Measurements from ENCODE around the gene EYA2. TPM values are rescaled to one million over a fixed set of nuclear protein-coding genes. Genes with fewer than 3 reads are reported as not detected.
"Not testable (repeated sequence)": the region's sequence is repeated elsewhere in the genome, so short reads cannot be mapped to it uniquely, and the experiment has no call there.

Gene EYA2, protein sequence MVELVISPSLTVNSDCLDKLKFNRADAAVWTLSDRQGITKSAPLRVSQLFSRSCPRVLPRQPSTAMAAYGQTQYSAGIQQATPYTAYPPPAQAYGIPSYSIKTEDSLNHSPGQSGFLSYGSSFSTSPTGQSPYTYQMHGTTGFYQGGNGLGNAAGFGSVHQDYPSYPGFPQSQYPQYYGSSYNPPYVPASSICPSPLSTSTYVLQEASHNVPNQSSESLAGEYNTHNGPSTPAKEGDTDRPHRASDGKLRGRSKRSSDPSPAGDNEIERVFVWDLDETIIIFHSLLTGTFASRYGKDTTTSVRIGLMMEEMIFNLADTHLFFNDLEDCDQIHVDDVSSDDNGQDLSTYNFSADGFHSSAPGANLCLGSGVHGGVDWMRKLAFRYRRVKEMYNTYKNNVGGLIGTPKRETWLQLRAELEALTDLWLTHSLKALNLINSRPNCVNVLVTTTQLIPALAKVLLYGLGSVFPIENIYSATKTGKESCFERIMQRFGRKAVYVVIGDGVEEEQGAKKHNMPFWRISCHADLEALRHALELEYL
- not detected in 2 replicates for total RNA-seq (2014; rRNA removed; shearing (Covaris generic); ENCODE audit: low replicate concordance)

DNA sequence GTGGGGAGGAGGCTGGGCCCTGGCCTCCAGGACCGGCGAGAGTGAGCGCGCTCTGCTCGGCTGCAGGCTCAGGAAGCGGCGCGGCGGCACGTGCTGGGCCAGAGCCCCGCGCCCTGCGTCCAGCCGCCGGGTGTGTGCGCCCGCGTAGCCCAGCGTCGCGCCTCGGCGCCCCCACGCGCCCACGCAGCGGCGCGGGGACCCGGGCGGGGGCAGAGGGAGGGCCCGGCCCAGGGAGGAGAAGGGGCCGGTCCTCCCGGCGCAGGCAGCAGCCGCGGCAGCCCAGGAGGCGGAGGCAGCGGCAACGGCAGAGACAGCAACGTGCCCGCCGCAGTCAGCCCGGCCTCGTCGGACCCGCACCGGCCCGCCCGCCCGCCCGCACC is at the start of gene EYA2:
EYA2 (plus strand) TSS at position 265 of the 380 bp plus-strand sequence. CDS start 95,168 bp downstream, outside the sequence.
- in situ Hi-C loops (cut with HindIII; ENCODE audit: low pct_unique_long_range_greater_than_20kb, low sequenced_read_pairs) = no loop called here
- no peak for DNase-seq (ENCODE audit: low read depth)

DNA sequence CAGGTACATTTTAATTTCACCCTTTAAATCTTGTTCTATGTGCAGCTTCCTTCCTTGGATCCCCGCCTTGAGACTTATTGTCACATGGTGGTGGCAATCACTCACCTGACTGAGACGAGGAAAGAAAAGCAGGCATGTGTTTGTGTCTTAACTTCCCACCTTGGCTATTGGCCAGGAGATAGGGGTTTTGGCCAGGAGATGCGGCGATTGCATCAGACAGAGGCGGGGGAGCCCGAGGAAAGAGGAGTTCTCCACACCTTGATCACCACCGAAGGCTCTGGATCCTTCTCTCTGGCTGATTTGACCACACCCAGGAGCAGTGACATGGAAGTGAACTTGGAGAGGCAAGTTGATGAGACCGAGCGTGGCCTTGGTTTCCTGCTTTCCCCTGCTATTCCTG is 49.7 kb upstream of the EYA2 start:
- in situ Hi-C loops (cut with HindIII; ENCODE audit: low pct_unique_long_range_greater_than_20kb, low sequenced_read_pairs) = no loop called here
- DNase-seq (ENCODE audit: low read depth) = no peak

DNA sequence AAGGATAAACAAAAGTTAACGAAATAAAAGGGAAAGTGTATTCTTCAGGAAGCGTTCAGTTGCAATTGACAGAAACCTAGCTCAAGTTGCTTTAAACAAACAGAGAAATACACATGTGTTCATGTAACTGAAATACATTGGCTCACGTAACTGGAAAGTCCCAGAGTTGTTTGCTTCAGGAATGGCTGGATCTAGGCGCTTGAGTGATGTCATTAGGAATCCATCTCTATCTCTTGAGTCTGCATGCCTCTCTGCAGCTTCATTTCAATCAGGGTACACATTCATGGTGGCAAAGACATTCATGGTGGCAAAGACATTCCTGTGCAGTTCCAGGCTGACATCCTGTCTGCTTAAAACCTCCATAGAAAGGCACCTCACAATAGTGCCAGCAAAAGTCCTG is 45.4 kb upstream of the EYA2 start:
- DNase-seq (ENCODE audit: low read depth) = no peak
- in situ Hi-C loops (cut with HindIII; ENCODE audit: low pct_unique_long_range_greater_than_20kb, low sequenced_read_pairs) = no loop called here

DNA sequence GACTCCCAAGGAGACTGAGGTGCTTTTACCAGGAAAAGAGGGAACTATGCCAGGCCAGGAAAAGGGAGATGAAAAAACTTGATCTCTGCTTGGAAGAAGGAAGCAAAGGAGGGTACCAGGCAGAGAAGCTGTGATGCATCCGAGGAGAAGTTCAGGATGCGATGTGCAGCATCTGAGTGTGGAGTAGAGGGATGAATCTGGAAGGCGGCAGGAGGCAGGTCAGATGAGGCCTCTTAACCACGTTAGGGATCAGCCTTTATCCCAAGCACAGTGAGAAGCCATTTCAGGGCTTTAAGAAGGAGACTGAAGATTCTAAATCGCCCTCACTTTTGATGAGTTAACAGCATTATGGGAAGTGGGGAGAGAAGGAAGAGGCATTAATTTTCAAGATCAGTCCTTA is 44.9 kb upstream of the EYA2 start:
- no peak for DNase-seq (ENCODE audit: low read depth)
- in situ Hi-C loops (cut with HindIII; ENCODE audit: low pct_unique_long_range_greater_than_20kb, low sequenced_read_pairs) = no loop called here

DNA sequence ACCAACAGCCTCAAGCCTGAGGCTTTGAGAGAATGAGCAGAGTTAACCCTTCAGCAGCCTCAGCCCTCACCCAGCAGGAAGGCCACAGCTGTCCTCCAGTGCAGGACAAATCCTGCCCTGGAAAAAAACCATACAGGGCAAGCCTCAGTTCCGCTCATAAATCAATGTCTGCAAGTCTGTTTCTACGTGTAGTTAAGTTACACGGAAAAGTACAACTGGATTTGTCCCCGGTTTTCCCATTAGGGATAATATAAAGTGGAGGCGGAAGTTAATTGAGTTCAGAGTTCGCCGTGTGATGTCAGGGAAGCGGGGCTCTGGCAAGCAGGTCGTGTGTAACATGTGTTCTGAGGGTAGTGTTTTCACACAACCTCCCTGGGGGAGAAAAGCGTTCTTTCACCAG is 44.2 kb upstream of the EYA2 start:
- no peak for DNase-seq (ENCODE audit: low read depth)
- in situ Hi-C loops (cut with HindIII; ENCODE audit: low pct_unique_long_range_greater_than_20kb, low sequenced_read_pairs) = no loop called here

DNA sequence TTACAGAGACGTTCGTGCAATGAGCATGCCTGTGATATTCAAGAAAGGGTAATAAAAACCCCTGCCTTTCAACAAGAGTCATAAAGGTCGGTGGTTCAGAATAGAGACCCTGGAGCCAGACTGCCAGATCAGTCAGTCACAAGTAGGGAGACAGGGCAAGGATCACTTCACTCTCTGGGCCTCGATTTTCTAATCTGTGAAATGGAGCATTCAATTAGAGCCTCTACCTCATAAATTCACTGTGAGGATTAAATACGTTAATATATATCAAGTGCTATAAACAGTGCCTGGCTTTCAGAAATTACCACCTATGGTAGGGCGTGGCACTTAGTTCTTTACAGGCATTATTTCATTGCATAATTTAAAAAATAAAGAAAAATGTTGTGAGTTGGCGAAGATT is 43.7 kb upstream of the EYA2 start:
- in situ Hi-C loops (cut with HindIII; ENCODE audit: low pct_unique_long_range_greater_than_20kb, low sequenced_read_pairs) = no loop called here
- no peak for DNase-seq (ENCODE audit: low read depth)

DNA sequence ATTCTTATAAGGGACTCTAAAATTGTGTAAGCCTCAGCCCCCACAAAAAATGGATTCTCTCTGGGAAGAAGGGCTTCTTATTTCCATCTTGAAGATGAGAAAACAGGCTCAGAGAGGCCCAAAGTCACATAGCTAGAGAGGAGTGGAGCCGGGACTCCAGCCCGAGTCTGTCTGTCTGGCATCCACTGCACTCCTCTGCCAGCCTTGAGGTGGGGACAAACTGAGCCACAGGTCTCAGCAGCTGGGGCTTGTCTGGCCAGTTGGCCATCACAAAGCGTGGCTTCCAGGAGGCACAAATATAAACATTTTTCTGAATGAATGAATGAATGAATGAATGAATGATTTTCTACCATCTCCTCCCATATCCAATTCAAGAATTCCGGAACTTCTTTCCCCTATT is 42.9 kb upstream of the EYA2 start:
- in situ Hi-C loops (cut with HindIII; ENCODE audit: low pct_unique_long_range_greater_than_20kb, low sequenced_read_pairs) = no loop called here
- DNase-seq (ENCODE audit: low read depth) = no peak

DNA sequence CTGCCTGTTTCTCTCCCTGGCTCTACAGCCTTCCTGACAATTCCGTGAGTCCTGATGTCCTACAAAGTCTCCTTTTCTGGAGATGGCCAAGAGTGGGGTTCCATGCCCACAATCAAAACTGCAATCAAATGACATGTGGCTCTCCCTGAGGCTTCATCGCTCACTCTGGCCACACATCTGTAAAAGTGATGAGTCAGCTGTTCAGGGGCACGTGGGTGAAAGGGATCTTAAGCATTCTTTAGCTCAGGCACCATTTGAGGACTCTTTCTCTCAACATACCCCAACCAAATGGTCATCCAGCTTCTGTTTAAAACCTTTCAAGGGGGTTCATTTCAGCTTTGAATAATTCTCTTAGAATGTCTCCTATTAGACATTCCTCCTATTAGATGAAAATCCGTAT is 42.3 kb upstream of the EYA2 start:
- no peak for DNase-seq (ENCODE audit: low read depth)

DNA sequence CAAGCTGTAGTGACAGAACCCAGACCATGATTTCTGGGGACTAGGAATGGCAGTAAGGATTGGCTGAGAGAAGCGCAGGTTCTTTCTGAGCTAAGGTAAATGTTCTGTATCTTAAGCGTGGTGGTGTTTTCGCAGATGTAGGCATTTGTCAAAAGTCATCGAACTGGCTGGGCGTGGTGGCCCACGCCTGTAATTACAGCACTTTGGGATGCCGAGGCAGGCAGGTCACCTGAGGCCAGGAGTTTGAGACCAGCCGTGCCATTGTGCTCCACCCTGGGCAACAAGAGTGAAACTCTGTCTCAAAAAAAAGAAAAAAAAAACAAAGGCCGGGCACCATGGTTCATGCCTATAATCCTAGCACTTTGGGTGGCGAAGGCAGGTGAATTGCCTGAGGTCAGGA is 40.7 kb upstream of the EYA2 start:
- in situ Hi-C loops (cut with HindIII; ENCODE audit: low pct_unique_long_range_greater_than_20kb, low sequenced_read_pairs) = no loop called here
- no peak for DNase-seq (ENCODE audit: low read depth)

More for the DNA sequence above, 42.3 kb upstream of the EYA2 start:
- in situ Hi-C loops (cut with HindIII; ENCODE audit: low pct_unique_long_range_greater_than_20kb, low sequenced_read_pairs) = no loop called here

DNA sequence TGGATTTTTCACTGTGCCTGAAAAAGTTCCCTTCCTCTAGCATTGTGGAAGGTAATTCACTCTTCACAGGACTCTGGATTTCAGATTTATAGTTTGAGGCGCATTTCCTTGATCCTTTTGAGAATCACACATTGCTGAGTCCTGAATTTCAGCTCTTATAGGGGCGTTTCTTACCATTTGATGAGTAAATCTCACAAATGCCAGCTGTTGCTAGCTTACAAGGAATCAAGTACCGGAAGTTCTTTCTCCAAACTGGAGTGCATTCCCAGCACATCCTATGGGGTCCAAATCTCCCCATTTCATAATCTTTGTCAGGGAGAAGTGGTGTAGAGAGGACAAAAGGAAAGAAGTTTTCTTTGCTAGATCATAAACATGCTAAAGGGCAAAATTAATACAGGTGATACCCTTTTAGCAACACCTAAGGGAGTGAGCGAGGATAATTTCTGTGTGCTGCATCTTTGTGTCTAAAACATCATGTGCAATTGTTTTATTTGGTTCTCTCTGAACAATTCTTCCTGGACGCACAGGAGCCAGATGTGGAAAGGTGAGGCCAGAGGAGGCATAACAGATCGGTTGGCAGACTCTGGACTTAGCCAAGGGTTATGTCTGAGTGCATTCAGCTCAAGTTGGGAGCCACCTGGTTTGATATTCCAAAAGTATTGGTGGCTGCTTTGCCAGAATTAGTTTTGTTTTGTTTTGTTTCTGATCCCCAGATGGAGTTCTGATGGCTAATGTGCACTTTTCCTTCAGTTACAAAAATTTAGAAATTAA is 37.4 kb upstream of the EYA2 start:
- DNase-seq (ENCODE audit: low read depth) = no peak
- in situ Hi-C loops (cut with HindIII; ENCODE audit: low pct_unique_long_range_greater_than_20kb, low sequenced_read_pairs) = no loop called here

DNA sequence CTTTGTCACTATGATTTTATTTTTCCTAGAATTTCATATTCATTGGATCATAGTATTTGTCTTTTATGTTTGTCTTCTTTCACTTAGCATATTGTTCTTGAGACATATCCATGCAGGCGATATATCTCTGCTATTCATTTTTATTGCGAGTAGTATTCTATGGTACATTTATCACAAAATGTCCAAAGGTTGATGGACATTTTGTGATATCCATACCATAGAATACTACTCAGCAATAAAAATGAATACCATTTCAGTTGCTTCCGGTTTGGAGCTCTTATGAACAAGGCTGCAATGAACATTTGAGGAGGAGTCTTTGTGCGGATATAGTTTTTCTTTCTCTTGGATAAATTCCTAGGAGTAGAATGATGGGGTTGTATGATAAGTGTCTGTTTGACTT is 28.8 kb upstream of the EYA2 start:
- in situ Hi-C loops (cut with HindIII; ENCODE audit: low pct_unique_long_range_greater_than_20kb, low sequenced_read_pairs) = no loop called here
- no peak for DNase-seq (ENCODE audit: low read depth)

DNA sequence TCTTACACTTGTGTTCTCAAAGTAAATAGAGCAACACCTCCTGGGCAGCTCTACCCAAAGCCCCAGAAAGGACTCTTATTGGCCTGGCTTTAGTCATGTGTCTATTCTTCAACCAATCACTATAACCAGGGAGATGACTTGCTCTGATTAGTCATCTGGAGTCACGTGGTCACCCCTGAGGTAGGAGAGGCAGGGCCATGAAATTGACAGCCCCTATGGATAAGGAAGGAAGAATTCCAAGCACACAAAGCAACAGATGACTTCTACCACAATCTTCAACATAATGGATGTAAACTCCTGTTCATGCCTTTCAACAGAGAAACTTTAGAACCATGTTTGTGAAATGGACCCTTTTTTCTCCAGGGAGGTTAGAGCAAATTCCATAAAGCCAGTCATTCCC is 24.6 kb upstream of the EYA2 start:
- in situ Hi-C loops (cut with HindIII; ENCODE audit: low pct_unique_long_range_greater_than_20kb, low sequenced_read_pairs) = no loop called here
- peak; percentile 6 for DNase-seq (ENCODE audit: low read depth)

DNA sequence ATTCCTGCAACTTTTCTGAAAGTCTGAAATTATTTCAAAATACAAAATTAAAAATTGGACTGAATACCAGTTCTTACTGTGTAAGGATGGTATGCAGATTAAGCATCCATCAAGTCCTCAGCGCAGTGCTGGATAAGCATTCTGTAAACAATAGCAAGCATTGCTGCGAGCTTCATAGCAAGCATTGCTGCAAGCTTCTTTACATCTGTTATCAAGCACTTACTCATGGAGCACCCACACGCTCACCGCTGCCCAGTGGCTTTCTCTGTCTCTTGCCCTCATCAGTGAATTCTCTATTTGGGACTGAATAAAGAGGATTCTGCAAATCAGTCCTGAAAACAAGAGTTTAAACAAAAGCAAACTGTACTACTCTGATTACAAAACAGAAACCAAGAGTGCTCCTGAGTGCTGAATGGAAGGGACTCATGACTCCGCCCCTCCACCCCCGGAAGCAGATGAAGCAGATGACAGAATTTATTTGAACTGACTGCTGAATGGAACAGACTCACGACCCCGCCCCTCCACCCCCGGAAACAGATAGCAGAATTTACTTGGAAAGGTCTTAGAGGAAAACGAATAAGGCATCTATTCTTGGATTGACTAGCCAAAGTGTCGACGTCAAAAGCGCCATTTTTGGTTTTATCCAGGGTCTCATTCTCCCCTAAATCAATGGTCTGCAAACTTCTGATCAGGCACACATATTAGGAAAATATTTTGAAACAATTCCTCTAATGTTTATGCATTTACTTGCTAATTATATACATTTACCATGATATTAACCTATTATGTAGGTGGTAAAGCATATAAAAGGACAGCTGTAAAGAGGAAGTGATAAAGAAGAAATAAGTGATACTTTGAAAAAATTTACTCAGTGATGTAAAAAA is 22.1 kb upstream of the EYA2 start:
- in situ Hi-C loops (cut with HindIII; ENCODE audit: low pct_unique_long_range_greater_than_20kb, low sequenced_read_pairs) = no loop called here
- DNase-seq (ENCODE audit: low read depth) = no peak

DNA sequence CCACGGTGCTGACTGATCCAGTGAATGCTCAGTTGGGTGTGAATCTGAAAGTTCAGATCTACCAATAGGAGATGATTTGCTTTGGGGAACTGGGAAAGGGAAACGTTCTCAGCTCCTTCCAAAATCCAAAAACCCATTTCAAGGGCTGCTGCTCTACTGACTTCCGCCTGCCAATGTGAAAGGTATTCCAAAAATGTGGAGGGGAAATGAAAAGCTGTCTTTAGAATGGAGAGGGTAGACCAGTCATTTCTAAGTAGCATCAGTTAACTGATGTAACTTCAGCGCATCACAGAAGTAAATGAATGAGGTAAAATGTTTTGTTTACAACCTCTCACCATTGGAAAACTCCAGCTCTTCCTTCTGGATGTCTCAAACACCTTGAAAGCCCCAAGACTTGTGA is 19.6 kb upstream of the EYA2 start:
- in situ Hi-C loops (cut with HindIII; ENCODE audit: low pct_unique_long_range_greater_than_20kb, low sequenced_read_pairs) = no loop called here
- DNase-seq (ENCODE audit: low read depth) = no peak

DNA sequence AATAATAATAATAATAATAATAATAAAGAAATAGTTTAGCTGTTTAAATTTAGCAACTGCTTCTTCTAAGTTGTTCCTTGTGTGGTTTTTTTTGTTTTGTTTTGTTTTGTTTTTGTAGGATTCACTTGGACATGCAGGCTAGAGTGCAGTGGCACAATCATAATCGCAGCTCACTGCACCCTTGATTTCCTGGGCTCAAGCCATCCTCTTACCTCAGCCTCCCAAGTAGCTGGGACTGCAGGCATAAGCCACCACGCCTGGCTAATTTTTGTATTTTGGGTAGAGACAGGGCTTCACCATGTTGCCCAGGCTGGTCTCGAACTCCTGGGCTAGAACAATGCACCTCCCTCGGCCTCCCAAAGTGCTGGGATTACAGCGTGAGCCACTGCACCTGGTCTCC is 15.3 kb upstream of the EYA2 start:
- no peak for DNase-seq (ENCODE audit: low read depth)
- in situ Hi-C loops (cut with HindIII; ENCODE audit: low pct_unique_long_range_greater_than_20kb, low sequenced_read_pairs) = no loop called here

DNA sequence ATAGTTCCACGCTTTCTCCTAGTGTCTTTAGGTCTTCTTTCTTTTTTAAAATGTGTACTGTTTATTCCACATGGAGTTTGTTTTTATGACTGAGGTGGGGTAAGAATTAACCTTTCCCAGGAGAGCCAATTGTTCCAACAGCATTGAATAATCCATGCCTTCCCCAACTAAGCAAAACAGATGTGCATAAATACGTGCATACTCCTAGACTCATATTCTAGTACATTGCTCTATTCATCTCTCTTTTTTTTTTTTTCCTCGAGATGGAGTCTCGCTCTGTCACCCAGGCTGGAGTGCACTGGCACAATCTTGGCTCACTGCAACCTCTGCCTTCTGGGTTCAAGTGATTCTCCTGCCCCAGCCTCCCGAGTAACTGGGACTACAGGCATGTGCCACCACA is 14.7 kb upstream of the EYA2 start:
- DNase-seq (ENCODE audit: low read depth); in situ Hi-C loops (cut with HindIII; ENCODE audit: low pct_unique_long_range_greater_than_20kb, low sequenced_read_pairs): not testable (repeated sequence)

DNA sequence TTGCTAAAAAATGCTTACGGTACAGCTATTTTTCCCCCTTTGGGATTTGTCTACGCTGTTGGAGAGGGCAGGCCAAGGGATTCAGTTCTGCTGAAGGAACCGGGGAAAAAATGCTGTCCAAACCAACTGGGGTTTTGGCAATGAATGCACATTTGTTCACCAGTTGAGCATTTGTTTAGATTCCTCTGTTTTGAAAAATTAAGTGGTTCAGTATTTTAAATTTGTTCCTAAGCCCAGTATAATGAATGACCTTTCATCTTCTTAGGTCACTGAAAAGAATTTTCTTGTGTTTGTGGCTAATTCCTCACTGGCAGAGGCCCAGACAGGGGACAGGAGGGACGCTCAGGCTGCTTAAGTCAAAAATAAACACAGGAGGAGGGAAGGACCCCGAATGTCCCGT is 10.8 kb upstream of the EYA2 start:
- in situ Hi-C loops (cut with HindIII; ENCODE audit: low pct_unique_long_range_greater_than_20kb, low sequenced_read_pairs) = no loop called here
- DNase-seq (ENCODE audit: low read depth) = no peak

DNA sequence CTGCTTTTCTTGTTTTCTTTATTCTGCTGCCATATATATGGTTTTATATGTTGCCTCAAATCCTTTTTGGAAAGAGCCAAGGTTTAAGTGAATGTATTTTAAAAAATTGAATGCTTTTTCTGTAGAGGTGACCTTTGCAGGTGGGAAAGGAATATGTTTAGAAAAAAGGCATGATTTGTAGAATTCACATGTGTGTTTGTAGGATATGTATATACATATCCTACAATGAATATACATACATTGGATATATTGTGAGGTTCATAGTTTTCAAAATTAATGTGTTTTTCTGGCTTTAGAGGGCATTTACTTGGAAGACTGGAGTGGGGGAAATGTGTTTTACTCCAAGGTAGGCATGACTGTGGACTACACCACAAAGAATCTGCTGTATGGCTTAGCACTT is 4.0 kb upstream of the EYA2 start:
- in situ Hi-C loops (cut with HindIII; ENCODE audit: low pct_unique_long_range_greater_than_20kb, low sequenced_read_pairs) = no loop called here
- no peak for DNase-seq (ENCODE audit: low read depth)

DNA sequence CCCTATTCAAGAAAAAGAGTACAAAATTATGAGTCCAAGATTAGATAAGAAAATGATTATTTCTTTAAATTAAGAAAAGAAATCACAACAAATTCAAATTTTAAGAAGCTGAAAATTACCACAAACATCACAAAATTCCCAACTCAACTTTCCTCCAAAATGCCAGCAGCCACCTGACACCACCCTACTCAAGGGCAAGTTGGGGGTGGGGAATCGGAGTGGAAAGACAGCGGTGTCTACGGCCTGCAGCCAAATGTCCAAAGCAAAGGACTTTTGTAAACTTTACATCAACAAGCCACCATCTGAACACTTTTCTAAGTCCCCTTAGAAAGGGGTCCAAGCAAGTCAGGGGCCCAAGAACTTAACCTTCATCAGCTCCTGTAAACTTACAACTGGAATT is 1.6 kb upstream of the EYA2 start:
- in situ Hi-C loops (cut with HindIII; ENCODE audit: low pct_unique_long_range_greater_than_20kb, low sequenced_read_pairs) = no loop called here
- DNase-seq (ENCODE audit: low read depth) = no peak
